HepG2 (cell line): ENCODE data around the gene GPC6. TPM values are rescaled to one million over a fixed set of nuclear protein-coding genes. Genes with fewer than 3 reads are reported as not detected.

Experiments
- AGO2 ChIP-seq: fragments of 200-400 bp; formaldehyde crosslinking; optimal IDR thresholded peaks from 2 replicates; pipeline ENCODE3; 2017; ENCODE audit warnings: mild to moderate bottlenecking, low read depth, low read length, moderate library complexity
- HNRNPLL ChIP-seq: fragments of 200-400 bp; formaldehyde crosslinking; IDR thresholded peaks from 2 replicates; pipeline ENCODE4 v1.6.1; 2017; ENCODE audit warnings: mild to moderate bottlenecking, low read depth, low read length; ENCODE audit not compliant: poor library complexity, severe bottlenecking
- HOXD1 ChIP-seq: sonication (generic); formaldehyde crosslinking; IDR thresholded peaks from 2 replicates; pipeline ENCODE4 v1.5.0; 2020; ENCODE audit warnings: missing genetic modification reagents
- KLF12 ChIP-seq: sonication (generic); formaldehyde crosslinking; IDR thresholded peaks from 2 replicates; pipeline ENCODE4 v1.4.0; 2020; ENCODE audit warnings: missing genetic modification reagents, borderline replicate concordance
- MEIS1 ChIP-seq: sonication (generic); formaldehyde crosslinking; IDR thresholded peaks from 2 replicates; pipeline ENCODE4 v1.9.0; 2021; ENCODE audit warnings: mild to moderate bottlenecking, missing genetic modification reagents, moderate library complexity, borderline replicate concordance
- MXI1 ChIP-seq: IDR thresholded peaks from 3 replicates; pipeline ENCODE4 v1.6.1; 2012; ENCODE audit warnings: low read depth, low read length, inconsistent platforms, borderline replicate concordance
- NR2F6 ChIP-seq, 2 experiments: IDR thresholded peaks; 2 replicates each; pipeline ENCODE4 v1.6.1; 2016; ENCODE audit warnings: antibody characterized with exemption in 1 of 2, mild to moderate bottlenecking in 1 of 2
- THAP11 ChIP-seq: IDR thresholded peaks from 2 replicates; pipeline ENCODE4 v1.6.1; 2016; ENCODE audit warnings: missing biosample characterization, missing genetic modification reagents
- ZC3H13 ChIP-seq: sonication (generic); formaldehyde crosslinking; IDR thresholded peaks from 2 replicates; pipeline ENCODE4 v1.8.1; 2023; ENCODE audit warnings: mild to moderate bottlenecking, missing genetic modification reagents, moderate library complexity
- ZNF136 ChIP-seq: sonication (generic); formaldehyde crosslinking; IDR thresholded peaks from 2 replicates; pipeline ENCODE4 v1.8.1; 2022; ENCODE audit warnings: low read depth, mild to moderate bottlenecking, moderate library complexity, missing genetic modification reagents
- ZNF232 ChIP-seq: sonication (generic); formaldehyde crosslinking; IDR thresholded peaks from 2 replicates; pipeline ENCODE4 v1.4.0; 2020; ENCODE audit warnings: missing genetic modification reagents, borderline replicate concordance
- ZNF569 ChIP-seq: sonication (generic); formaldehyde crosslinking; IDR thresholded peaks from 2 replicates; pipeline ENCODE4 v1.5.0; 2020; ENCODE audit warnings: mild to moderate bottlenecking, missing genetic modification reagents, moderate library complexity, borderline replicate concordance
- ZNF883 ChIP-seq: sonication (generic); formaldehyde crosslinking; IDR thresholded peaks from 2 replicates; pipeline ENCODE4 v1.5.1; 2020; ENCODE audit warnings: mild to moderate bottlenecking, missing genetic modification reagents; ENCODE audit errors: not compliant biosample characterization
- polyA plus RNA-seq, 8 experiments: library from polyadenylated mRNA; depleted of rRNA in 3 of 8; stranded (reverse) in 7 of 8; unstranded in 1 of 8; fragments of >200 nt; fragmentation: Illumina TruSeq in 4 of 8; extraction: Trizol in 4 of 8; gene quantifications; 2 replicates each; pipeline versions ENCODE4 v1.2.1 to v1.2.3, GENCODE V29; 2011 to 2016; ENCODE audit warnings: low read depth in 4 of 8, missing spikeins in 1 of 8, mixed read lengths in 1 of 8; ENCODE audit not compliant: insufficient read depth in 1 of 8
- total RNA-seq, 5 experiments: library from RNA; depleted of rRNA; stranded (reverse); fragments of >200 nt; fragmentation: Illumina TruSeq; extraction: Trizol; gene quantifications; 2 replicates each; pipeline ENCODE4 v1.2.3, GENCODE V29; 2016; ENCODE audit warnings: low read depth in 1 of 5
- TF ChIP-seq, protein P1 (sequence below): sonication (generic); formaldehyde crosslinking; IDR thresholded peaks from 2 replicates; pipeline ENCODE4 v1.8.0; 2022; ENCODE audit warnings: mild to moderate bottlenecking, missing genetic modification reagents, moderate library complexity
- TF ChIP-seq, protein P2 (sequence below): IDR thresholded peaks from 2 replicates; pipeline ENCODE4 v1.6.1; 2016
- TF ChIP-seq, protein P3 (sequence below): sonication (generic); formaldehyde crosslinking; IDR thresholded peaks from 2 replicates; pipeline ENCODE4 v1.5.0; 2020; ENCODE audit warnings: mild to moderate bottlenecking, missing genetic modification reagents
- TF ChIP-seq, protein P4 (sequence below): fragments of 450-650 bp; IDR thresholded peaks from 2 replicates; pipeline ENCODE4 v1.6.1; 2016
- TF ChIP-seq, protein P5 (sequence below): sonication (generic); formaldehyde crosslinking; IDR thresholded peaks from 2 replicates; pipeline ENCODE4 v1.4.0; 2020; ENCODE audit warnings: mild to moderate bottlenecking, low read depth, missing genetic modification reagents

The GPC6 gene
- total and polyA plus RNA-seq, 2 of the 13 experiments (the other 11 are each of a cell fraction or from before 2014, with no cell fraction given) = 24.5 to 33.9 TPM

DNA sequence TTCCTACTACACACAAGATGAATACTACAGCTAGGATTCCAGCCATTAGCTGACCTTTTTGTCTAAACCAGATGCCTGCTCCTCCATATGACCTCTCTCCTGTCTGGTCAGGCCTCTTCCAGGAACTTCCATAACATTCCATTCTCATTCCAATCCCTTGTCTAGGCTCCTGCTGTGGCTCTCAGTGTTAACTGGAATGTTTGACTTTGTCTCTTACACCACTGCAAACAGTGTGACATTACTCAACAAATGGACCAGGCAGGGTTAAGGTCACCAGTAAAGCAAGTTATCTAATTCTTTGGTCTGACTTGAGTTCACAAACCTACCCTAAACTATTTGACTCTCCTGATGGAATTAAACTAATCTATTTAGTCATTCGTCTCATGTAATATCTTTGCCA is 2.1 kb upstream of the GPC6 start (continued):
- TF ChIP-seq ZC3H13 (CRISPR knock-in tag) = peak; percentile 80
- no peak for TF ChIP-seq ZNF883 (CRISPR knock-in tag)
- peak; percentile 99 for TF ChIP-seq NR2F6 (IDR thresholded peaks at IDR 0.05)
- peak; percentile 99 for TF ChIP-seq NR2F6 (CRISPR knock-in tag; IDR thresholded peaks at IDR 0.05)
- TF ChIP-seq ZNF136 (CRISPR knock-in tag) = 0 out of 2 replicates have a peak, but pooled peaks have one; percentile 44
- TF ChIP-seq, protein P1, sequence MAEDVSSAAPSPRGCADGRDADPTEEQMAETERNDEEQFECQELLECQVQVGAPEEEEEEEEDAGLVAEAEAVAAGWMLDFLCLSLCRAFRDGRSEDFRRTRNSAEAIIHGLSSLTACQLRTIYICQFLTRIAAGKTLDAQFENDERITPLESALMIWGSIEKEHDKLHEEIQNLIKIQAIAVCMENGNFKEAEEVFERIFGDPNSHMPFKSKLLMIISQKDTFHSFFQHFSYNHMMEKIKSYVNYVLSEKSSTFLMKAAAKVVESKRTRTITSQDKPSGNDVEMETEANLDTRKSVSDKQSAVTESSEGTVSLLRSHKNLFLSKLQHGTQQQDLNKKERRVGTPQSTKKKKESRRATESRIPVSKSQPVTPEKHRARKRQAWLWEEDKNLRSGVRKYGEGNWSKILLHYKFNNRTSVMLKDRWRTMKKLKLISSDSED (CRISPR knock-in tag) = no peak
- TF ChIP-seq, protein P2, sequence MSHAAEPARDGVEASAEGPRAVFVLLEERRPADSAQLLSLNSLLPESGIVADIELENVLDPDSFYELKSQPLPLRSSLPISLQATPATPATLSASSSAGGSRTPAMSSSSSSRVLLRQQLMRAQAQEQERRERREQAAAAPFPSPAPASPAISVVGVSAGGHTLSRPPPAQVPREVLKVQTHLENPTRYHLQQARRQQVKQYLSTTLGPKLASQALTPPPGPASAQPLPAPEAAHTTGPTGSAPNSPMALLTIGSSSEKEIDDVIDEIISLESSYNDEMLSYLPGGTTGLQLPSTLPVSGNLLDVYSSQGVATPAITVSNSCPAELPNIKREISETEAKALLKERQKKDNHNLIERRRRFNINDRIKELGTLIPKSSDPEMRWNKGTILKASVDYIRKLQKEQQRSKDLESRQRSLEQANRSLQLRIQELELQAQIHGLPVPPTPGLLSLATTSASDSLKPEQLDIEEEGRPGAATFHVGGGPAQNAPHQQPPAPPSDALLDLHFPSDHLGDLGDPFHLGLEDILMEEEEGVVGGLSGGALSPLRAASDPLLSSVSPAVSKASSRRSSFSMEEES (CRISPR knock-in tag) = peak; percentile 93
- TF ChIP-seq HOXD1 (CRISPR knock-in tag) = peak; percentile 96
- peak; percentile 94 for TF ChIP-seq ZNF232 (CRISPR knock-in tag)
- peak; percentile 81 for TF ChIP-seq THAP11
- TF ChIP-seq, protein P3, sequence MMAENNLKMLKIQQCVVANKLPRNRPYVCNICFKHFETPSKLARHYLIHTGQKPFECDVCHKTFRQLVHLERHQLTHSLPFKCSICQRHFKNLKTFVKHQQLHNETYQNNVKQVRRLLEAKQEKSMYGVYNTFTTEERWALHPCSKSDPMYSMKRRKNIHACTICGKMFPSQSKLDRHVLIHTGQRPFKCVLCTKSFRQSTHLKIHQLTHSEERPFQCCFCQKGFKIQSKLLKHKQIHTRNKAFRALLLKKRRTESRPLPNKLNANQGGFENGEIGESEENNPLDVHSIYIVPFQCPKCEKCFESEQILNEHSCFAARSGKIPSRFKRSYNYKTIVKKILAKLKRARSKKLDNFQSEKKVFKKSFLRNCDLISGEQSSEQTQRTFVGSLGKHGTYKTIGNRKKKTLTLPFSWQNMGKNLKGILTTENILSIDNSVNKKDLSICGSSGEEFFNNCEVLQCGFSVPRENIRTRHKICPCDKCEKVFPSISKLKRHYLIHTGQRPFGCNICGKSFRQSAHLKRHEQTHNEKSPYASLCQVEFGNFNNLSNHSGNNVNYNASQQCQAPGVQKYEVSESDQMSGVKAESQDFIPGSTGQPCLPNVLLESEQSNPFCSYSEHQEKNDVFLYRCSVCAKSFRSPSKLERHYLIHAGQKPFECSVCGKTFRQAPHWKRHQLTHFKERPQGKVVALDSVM (CRISPR knock-in tag) = 0 out of 2 replicates have a peak, but pooled peaks have one; percentile 24
- TF ChIP-seq MXI1 = peak; percentile 40; the same call in 1 of the 3 replicates
- no peak for TF ChIP-seq HNRNPLL
- TF ChIP-seq, protein P4, sequence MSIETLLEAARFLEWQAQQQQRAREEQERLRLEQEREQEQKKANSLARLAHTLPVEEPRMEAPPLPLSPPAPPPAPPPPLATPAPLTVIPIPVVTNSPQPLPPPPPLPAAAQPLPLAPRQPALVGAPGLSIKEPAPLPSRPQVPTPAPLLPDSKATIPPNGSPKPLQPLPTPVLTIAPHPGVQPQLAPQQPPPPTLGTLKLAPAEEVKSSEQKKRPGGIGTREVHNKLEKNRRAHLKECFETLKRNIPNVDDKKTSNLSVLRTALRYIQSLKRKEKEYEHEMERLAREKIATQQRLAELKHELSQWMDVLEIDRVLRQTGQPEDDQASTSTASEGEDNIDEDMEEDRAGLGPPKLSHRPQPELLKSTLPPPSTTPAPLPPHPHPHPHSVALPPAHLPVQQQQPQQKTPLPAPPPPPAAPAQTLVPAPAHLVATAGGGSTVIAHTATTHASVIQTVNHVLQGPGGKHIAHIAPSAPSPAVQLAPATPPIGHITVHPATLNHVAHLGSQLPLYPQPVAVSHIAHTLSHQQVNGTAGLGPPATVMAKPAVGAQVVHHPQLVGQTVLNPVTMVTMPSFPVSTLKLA = no peak
- no peak for TF ChIP-seq ZNF569 (CRISPR knock-in tag)
- peak; percentile 42; the same call in 1 of the 2 replicates for TF ChIP-seq MEIS1 (CRISPR knock-in tag)
- TF ChIP-seq, protein P5, sequence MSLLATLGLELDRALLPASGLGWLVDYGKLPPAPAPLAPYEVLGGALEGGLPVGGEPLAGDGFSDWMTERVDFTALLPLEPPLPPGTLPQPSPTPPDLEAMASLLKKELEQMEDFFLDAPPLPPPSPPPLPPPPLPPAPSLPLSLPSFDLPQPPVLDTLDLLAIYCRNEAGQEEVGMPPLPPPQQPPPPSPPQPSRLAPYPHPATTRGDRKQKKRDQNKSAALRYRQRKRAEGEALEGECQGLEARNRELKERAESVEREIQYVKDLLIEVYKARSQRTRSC = no peak
- TF ChIP-seq AGO2 = no peak
- TF ChIP-seq KLF12 = peak; percentile 56; the same call in 1 of the 2 replicates
